ENCODE results near the gene SECTM1.
"Not testable (repeated sequence)": the region's sequence is repeated elsewhere in the genome, so short reads cannot be mapped to it uniquely, and the experiment has no call there.

The SECTM1 gene

GRCh38 chr17:82373072-82373452 is 39.5 kb upstream of the SECTM1 start:
- H3K4me1 Mint-ChIP-seq (ENCODE audit: low read depth); H3K36me3 Mint-ChIP-seq (ENCODE audit: low read depth); H3K27ac Mint-ChIP-seq; H3K9me3 Mint-ChIP-seq: not testable (repeated sequence)
- Mint-ChIP-seq H3K4me3 (peak overlapping the region; percentile 58), H3K27me3 (ENCODE audit: low read depth) (peaks cover 57% of the 10 kb centered on the region)

GRCh38 chr17:82372249-82373071 is 38.9 kb upstream of the SECTM1 start:
- no peak overlapping the region for H3K27ac Mint-ChIP-seq
- H3K36me3 Mint-ChIP-seq (ENCODE audit: low read depth): no peaks in the 10 kb centered on the region
- H3K9me3 Mint-ChIP-seq: no peaks in the 10 kb centered on the region
- H3K4me1 Mint-ChIP-seq (ENCODE audit: low read depth): peaks cover 9% of the 10 kb centered on the region
- no peak overlapping the region for H3K4me3 Mint-ChIP-seq
- H3K27me3 Mint-ChIP-seq (ENCODE audit: low read depth): peaks cover 60% of the 10 kb centered on the region

GRCh38 chr17:82371333-82372248 is 38.0 kb upstream of the SECTM1 start, which contains the start of gene UTS2R:
Gene UTS2R, plus strand, starts transcription at chr17:82371765. Its CDS starts 2,560 bp downstream, at chr17:82374325.
- Mint-ChIP-seq H3K9me3 (no peaks in the 10 kb centered on the region), H3K36me3 (ENCODE audit: low read depth) (no peaks in the 10 kb centered on the region), H3K4me3 (peak within 1 kb of the TSS; percentile 78), H3K27ac (peak within 1 kb of the TSS; percentile 78), H3K4me1 (ENCODE audit: low read depth) (peaks cover 9% of the 10 kb centered on the region), H3K27me3 (ENCODE audit: low read depth) (peaks cover 60% of the 10 kb centered on the region)

- Mint-ChIP-seq H3K27ac (peak overlapping the region; percentile 78), H3K4me1 (ENCODE audit: low read depth) (peaks cover 9% of the 10 kb centered on the region), H3K27me3 (ENCODE audit: low read depth) (peaks cover 54% of the 10 kb centered on the region)
Observed at GRCh38 chr17:82370471-82371332, 37.1 kb upstream of the SECTM1 start.

GRCh38 chr17:82369211-82369610 is 35.6 kb upstream of the SECTM1 start:
- H3K4me1 Mint-ChIP-seq (ENCODE audit: low read depth): peaks cover 9% of the 10 kb centered on the region
- no peaks in the 10 kb centered on the region for H3K9me3 Mint-ChIP-seq
- H3K27me3 Mint-ChIP-seq (ENCODE audit: low read depth): peaks cover 56% of the 10 kb centered on the region
- H3K4me3 Mint-ChIP-seq: no peak overlapping the region
- no peak overlapping the region for H3K27ac Mint-ChIP-seq
- H3K36me3 Mint-ChIP-seq (ENCODE audit: low read depth): no peaks in the 10 kb centered on the region

More at GRCh38 chr17:82370471-82371332, 37.1 kb upstream of the SECTM1 start:
- no peaks in the 10 kb centered on the region for H3K36me3 Mint-ChIP-seq (ENCODE audit: low read depth)
- no peaks in the 10 kb centered on the region for H3K9me3 Mint-ChIP-seq
- peak overlapping the region; percentile 78 for H3K4me3 Mint-ChIP-seq

- H3K27me3 Mint-ChIP-seq (ENCODE audit: low read depth): peaks cover 47% of the 10 kb centered on the region
- no peak overlapping the region for H3K27ac Mint-ChIP-seq
- H3K4me1 Mint-ChIP-seq (ENCODE audit: low read depth): peaks cover 5% of the 10 kb centered on the region
- no peaks in the 10 kb centered on the region for H3K9me3 Mint-ChIP-seq
- H3K36me3 Mint-ChIP-seq (ENCODE audit: low read depth): no peaks in the 10 kb centered on the region
- H3K4me3 Mint-ChIP-seq: no peak overlapping the region
Observed at GRCh38 chr17:82367724-82368524, 34.4 kb upstream of the SECTM1 start.

GRCh38 chr17:82366749-82367148 is 33.2 kb upstream of the SECTM1 start:
- H3K36me3 Mint-ChIP-seq (ENCODE audit: low read depth): no peaks in the 10 kb centered on the region
- peaks cover 44% of the 10 kb centered on the region for H3K27me3 Mint-ChIP-seq (ENCODE audit: low read depth)
- peaks cover 4% of the 10 kb centered on the region for H3K4me1 Mint-ChIP-seq (ENCODE audit: low read depth)
- H3K4me3 Mint-ChIP-seq: no peak overlapping the region
- no peaks in the 10 kb centered on the region for H3K9me3 Mint-ChIP-seq
- H3K27ac Mint-ChIP-seq: no peak overlapping the region

GRCh38 chr17:82365606-82366295 is 32.2 kb upstream of the SECTM1 start:
- H3K27me3 Mint-ChIP-seq (ENCODE audit: low read depth): peaks cover 40% of the 10 kb centered on the region

GRCh38 chr17:82361885-82362633 is 28.5 kb upstream of the SECTM1 start:
- Mint-ChIP-seq H3K9me3 (no peaks in the 10 kb centered on the region), H3K4me1 (ENCODE audit: low read depth) (peaks cover 8% of the 10 kb centered on the region), H3K4me3 (no peak overlapping the region), H3K36me3 (ENCODE audit: low read depth) (no peaks in the 10 kb centered on the region), H3K27ac (no peak overlapping the region), H3K27me3 (ENCODE audit: low read depth) (peaks cover 20% of the 10 kb centered on the region)

More at GRCh38 chr17:82365606-82366295, 32.2 kb upstream of the SECTM1 start:
- H3K4me3 Mint-ChIP-seq: no peak overlapping the region
- no peaks in the 10 kb centered on the region for H3K9me3 Mint-ChIP-seq
- H3K36me3 Mint-ChIP-seq (ENCODE audit: low read depth): no peaks in the 10 kb centered on the region
- no peak overlapping the region for H3K27ac Mint-ChIP-seq
- H3K4me1 Mint-ChIP-seq (ENCODE audit: low read depth): no peaks in the 10 kb centered on the region

GRCh38 chr17:82359451-82360074 is 26.0 kb upstream of the SECTM1 start:
- not testable (repeated sequence) for H3K9me3 Mint-ChIP-seq; H3K4me1 Mint-ChIP-seq (ENCODE audit: low read depth); H3K4me3 Mint-ChIP-seq; H3K36me3 Mint-ChIP-seq (ENCODE audit: low read depth); H3K27ac Mint-ChIP-seq
- peaks cover 12% of the 10 kb centered on the region for H3K27me3 Mint-ChIP-seq (ENCODE audit: low read depth)

GRCh38 chr17:82358465-82359350 is 25.1 kb upstream of the SECTM1 start, which contains the start of gene TEX19:
Gene TEX19, plus strand, starts transcription at chr17:82359247. Its CDS starts 2,904 bp downstream, at chr17:82362151.
- Mint-ChIP-seq H3K36me3 (ENCODE audit: low read depth) (no peaks in the 10 kb centered on the region), H3K4me1 (ENCODE audit: low read depth) (peaks cover 8% of the 10 kb centered on the region), H3K27me3 (ENCODE audit: low read depth) (peaks cover 12% of the 10 kb centered on the region), H3K27ac (peak within 1 kb of the TSS; percentile 16), H3K9me3 (no peaks in the 10 kb centered on the region), H3K4me3 (no peak within 1 kb of the TSS)

Data from T-helper 1 cell treated with Interleukin-12 subunit alpha and Interleukin-12 subunit beta and Interleukin-4 antibody, amounts not matched to agents 30 μg/mL and 1 μg/mL, for 36 hours (primary cell).